ENCODE measurements around the gene TSHZ2.

Gene TSHZ2

DNA sequence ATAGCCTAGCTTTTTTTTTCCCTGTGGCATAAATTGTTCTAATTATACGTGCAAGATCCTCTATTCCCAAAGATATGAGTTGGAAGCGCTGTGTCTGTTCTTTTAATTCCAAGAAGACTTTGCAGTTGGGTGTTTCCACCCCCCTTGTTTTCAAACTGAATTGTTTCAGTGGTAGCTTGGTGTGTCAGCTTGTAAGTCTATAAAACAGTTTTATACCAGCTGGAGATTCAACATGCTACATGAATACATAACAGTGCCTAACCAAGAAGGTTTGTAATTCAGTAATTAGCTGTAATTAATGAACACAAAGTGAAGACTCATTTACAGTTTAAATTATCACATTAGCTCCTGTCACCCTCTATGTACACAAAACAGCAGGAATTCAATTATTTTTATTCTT is 467.5 kb downstream of the TSHZ2 start:
- Histone ChIP-seq H3K9me3 (ENCODE audit: control extremely low read depth in 1 of 5, control insufficient read depth in 4 of 5, insufficient read depth in 2 of 5, low read depth in 1 of 5, low read length in 4 of 5) (peaks cover 0 to 3% (median 0%) of the 10 kb centered on the region in 5 experiments), H3K36me3 (ENCODE audit: control insufficient read depth in 4 of 4, insufficient read depth in 4 of 4, low read length in 3 of 4) (no peaks in the 10 kb centered on the region), H3K27me3 (replicated peaks in 2 of 5; ENCODE audit: control insufficient read depth in 4 of 5, insufficient read depth in 5 of 5, low read length in 4 of 5) (peaks cover 0 to 2% (median 0%) of the 10 kb centered on the region in 5 experiments), H3K27ac (ENCODE audit: insufficient read depth in 1 of 2, low read depth in 1 of 2, low read length in 2 of 2, poor library complexity in 1 of 2, severe bottlenecking in 2 of 2) (no peak overlapping the region), H3K4me3 (ENCODE audit: control insufficient read depth in 1 of 7, extremely low read depth in 1 of 7, insufficient read depth in 4 of 7, low read depth in 2 of 7, low read length in 6 of 7) (no peak overlapping the region), H3K4me1 (ENCODE audit: control extremely low read depth in 1 of 4, control insufficient read depth in 4 of 4, insufficient read depth in 4 of 4, low read length in 3 of 4) (no peaks in the 10 kb centered on the region)
- WGBS (ENCODE audit: insufficient coverage): 100% methylated on average over 1 of the region's 2 CpGs
- CTCF ChIA-PET: interaction anchor here (1.4 kb wide), 1 partner anchor 14 kb away, joined by 3 read pairs; no protein-coding TSS in a partner anchor
- no peak for DNase-seq
- POLR2A ChIA-PET: no interaction called here

DNA sequence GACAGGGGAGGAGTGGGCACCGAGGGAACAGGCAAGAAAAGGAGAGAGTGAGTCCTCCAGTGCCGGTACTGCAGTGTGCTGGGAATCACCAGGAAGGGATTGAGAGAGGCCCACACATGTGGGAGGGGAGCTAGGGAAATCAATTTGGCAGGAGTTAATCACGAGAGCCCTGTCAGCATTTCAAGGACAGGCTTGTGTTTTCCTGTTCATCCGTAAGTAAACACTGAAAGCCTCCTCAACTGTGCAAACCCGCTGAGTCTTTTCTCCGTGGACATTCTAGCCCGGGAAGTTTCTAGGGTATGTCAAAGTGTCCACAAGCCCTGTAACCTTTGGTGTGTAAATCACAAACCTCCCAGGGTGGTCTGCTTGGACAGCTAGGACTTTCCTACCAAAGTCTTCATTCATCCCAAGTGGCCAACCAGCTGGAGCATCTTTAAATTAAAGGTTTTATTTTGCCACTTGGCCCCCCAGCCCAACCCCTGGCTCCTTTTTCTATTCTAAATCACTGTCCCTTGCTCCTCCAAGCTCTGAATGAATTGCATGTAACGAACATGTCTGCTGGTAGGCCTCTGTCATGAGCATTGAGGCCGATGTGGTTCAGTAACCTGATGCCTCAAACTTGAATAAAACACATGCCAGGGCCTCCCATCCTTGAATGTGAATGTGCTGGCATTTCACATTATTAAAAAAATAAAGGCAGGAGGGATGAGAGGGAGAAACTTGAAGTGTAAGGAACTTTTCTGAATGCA is 472.4 kb downstream of the TSHZ2 start:
- WGBS (ENCODE audit: insufficient coverage): 97% methylated on average over 9 of the region's 9 CpGs
- CTCF ChIA-PET: no interaction called here

DNA sequence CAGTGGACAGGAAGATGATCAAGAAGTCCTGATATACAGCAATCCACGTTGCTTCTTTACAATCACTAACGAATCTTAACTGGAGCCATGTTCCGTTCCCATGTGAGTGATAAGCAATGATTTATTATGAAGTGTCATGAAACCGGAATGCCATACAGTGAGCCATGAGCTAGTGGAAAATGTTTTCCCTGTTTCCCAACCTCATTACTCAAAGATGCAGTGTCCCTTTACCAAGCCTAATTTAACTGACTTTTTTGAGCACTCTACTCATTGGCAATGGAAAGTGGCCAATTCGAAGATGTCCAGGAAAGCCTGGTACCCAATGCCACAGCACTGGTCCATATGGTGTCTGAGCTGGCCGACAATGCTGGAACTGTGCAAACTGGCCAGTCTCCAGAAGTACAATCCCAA is 473.2 kb downstream of the TSHZ2 start:
- Histone ChIP-seq H3K36me3 (ENCODE audit: control insufficient read depth in 4 of 4, insufficient read depth in 4 of 4, low read length in 3 of 4) (no peaks in the 10 kb centered on the region), H3K27me3 (replicated peaks in 2 of 5; ENCODE audit: control insufficient read depth in 4 of 5, insufficient read depth in 5 of 5, low read length in 4 of 5) (no peaks in the 10 kb centered on the region), H3K4me3 (ENCODE audit: control insufficient read depth in 1 of 7, extremely low read depth in 1 of 7, insufficient read depth in 4 of 7, low read depth in 2 of 7, low read length in 6 of 7) (no peak overlapping the region), H3K27ac (ENCODE audit: insufficient read depth in 1 of 2, low read depth in 1 of 2, low read length in 2 of 2, poor library complexity in 1 of 2, severe bottlenecking in 2 of 2) (no peak overlapping the region), H3K4me1 (ENCODE audit: control extremely low read depth in 1 of 4, control insufficient read depth in 4 of 4, insufficient read depth in 4 of 4, low read length in 3 of 4) (peaks cover 0 to 7% (median 4%) of the 10 kb centered on the region in 4 experiments), H3K9me3 (ENCODE audit: control extremely low read depth in 1 of 5, control insufficient read depth in 4 of 5, insufficient read depth in 2 of 5, low read depth in 1 of 5, low read length in 4 of 5) (peaks cover 0 to 18% (median 4%) of the 10 kb centered on the region in 5 experiments)
- 97% methylated on average over 6 of the region's 6 CpGs for WGBS (ENCODE audit: insufficient coverage)
- ChIA-PET CTCF (no interaction called here), POLR2A (no interaction called here)
- no peak for DNase-seq

More for the DNA sequence above, 472.4 kb downstream of the TSHZ2 start:
- POLR2A ChIA-PET: no interaction called here
- Histone ChIP-seq H3K27me3 (replicated peaks in 2 of 5; ENCODE audit: control insufficient read depth in 4 of 5, insufficient read depth in 5 of 5, low read length in 4 of 5) (no peaks in the 10 kb centered on the region), H3K27ac (ENCODE audit: insufficient read depth in 1 of 2, low read depth in 1 of 2, low read length in 2 of 2, poor library complexity in 1 of 2, severe bottlenecking in 2 of 2) (no peak overlapping the region), H3K4me3 (ENCODE audit: control insufficient read depth in 1 of 7, extremely low read depth in 1 of 7, insufficient read depth in 4 of 7, low read depth in 2 of 7, low read length in 6 of 7) (no peak overlapping the region), H3K9me3 (ENCODE audit: control extremely low read depth in 1 of 5, control insufficient read depth in 4 of 5, insufficient read depth in 2 of 5, low read depth in 1 of 5, low read length in 4 of 5) (peaks cover 0 to 14% (median 4%) of the 10 kb centered on the region in 5 experiments), H3K4me1 (ENCODE audit: control extremely low read depth in 1 of 4, control insufficient read depth in 4 of 4, insufficient read depth in 4 of 4, low read length in 3 of 4) (peaks cover 0 to 7% (median 4%) of the 10 kb centered on the region in 4 experiments), H3K36me3 (ENCODE audit: control insufficient read depth in 4 of 4, insufficient read depth in 4 of 4, low read length in 3 of 4) (no peaks in the 10 kb centered on the region)
- no peak for DNase-seq

DNA sequence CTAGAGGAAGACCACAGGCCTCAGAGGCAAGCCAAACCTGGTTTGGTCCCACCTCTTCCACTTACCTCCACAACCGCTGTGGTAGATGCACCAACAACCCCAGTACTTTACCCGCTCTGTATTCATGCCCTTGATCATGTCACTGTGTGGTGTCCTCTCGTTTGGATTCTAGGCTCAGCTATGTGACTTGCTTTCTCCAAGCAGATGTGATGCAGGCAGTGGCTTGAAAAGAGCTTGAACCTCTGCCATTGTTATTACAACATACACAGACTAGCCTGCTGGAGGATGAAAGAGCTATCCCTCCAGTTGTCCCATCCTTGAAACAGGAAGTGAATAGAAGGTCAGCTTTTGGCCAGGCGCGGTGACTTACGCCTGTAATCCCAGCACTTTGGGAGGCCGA is 473.8 kb downstream of the TSHZ2 start:
- POLR2A ChIA-PET: no interaction called here
- CTCF ChIA-PET: no interaction called here
- Histone ChIP-seq H3K36me3 (ENCODE audit: control insufficient read depth in 4 of 4, insufficient read depth in 4 of 4, low read length in 3 of 4) (no peaks in the 10 kb centered on the region), H3K27me3 (replicated peaks in 2 of 5; ENCODE audit: control insufficient read depth in 4 of 5, insufficient read depth in 5 of 5, low read length in 4 of 5) (no peaks in the 10 kb centered on the region), H3K4me1 (ENCODE audit: control extremely low read depth in 1 of 4, control insufficient read depth in 4 of 4, insufficient read depth in 4 of 4, low read length in 3 of 4) (peaks cover 0 to 7% (median 4%) of the 10 kb centered on the region in 4 experiments), H3K4me3 (ENCODE audit: control insufficient read depth in 1 of 7, extremely low read depth in 1 of 7, insufficient read depth in 4 of 7, low read depth in 2 of 7, low read length in 6 of 7) (no peak overlapping the region), H3K9me3 (ENCODE audit: control extremely low read depth in 1 of 5, control insufficient read depth in 4 of 5, insufficient read depth in 2 of 5, low read depth in 1 of 5, low read length in 4 of 5) (peaks cover 0 to 22% (median 5%) of the 10 kb centered on the region in 5 experiments), H3K27ac (ENCODE audit: insufficient read depth in 1 of 2, low read depth in 1 of 2, low read length in 2 of 2, poor library complexity in 1 of 2, severe bottlenecking in 2 of 2) (no peak overlapping the region)
- no peak for DNase-seq
- WGBS (ENCODE audit: insufficient coverage): 97% methylated on average over 6 of the region's 7 CpGs

DNA sequence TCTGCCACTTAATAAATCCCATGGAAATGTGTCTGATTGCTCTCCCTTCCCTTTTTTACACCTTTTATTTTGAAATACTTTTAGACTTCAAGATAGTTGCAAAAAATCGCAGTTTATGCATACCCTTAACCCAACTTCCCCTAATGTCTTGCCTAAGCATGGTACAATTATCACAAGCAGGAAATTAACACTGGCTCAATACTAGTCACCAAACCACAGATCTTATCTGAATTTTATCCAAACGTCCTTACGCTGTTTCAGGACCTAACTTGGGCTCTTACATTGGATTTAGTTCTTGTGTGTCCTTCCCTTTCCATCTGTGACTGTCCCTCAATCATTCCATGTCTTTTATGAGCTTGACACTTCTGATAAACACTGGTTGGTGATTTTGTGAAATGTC is 475.2 kb downstream of the TSHZ2 start:
- Histone ChIP-seq H3K27ac (ENCODE audit: insufficient read depth in 1 of 2, low read depth in 1 of 2, low read length in 2 of 2, poor library complexity in 1 of 2, severe bottlenecking in 2 of 2) (no peak overlapping the region), H3K9me3 (ENCODE audit: control extremely low read depth in 1 of 5, control insufficient read depth in 4 of 5, insufficient read depth in 2 of 5, low read depth in 1 of 5, low read length in 4 of 5) (peaks cover 0 to 24% (median 5%) of the 10 kb centered on the region in 5 experiments), H3K4me3 (ENCODE audit: control insufficient read depth in 1 of 7, extremely low read depth in 1 of 7, insufficient read depth in 4 of 7, low read depth in 2 of 7, low read length in 6 of 7) (no peak overlapping the region), H3K36me3 (ENCODE audit: control insufficient read depth in 4 of 4, insufficient read depth in 4 of 4, low read length in 3 of 4) (no peaks in the 10 kb centered on the region), H3K4me1 (ENCODE audit: control extremely low read depth in 1 of 4, control insufficient read depth in 4 of 4, insufficient read depth in 4 of 4, low read length in 3 of 4) (peaks cover 0 to 7% (median 4%) of the 10 kb centered on the region in 4 experiments), H3K27me3 (replicated peaks in 2 of 5; ENCODE audit: control insufficient read depth in 4 of 5, insufficient read depth in 5 of 5, low read length in 4 of 5) (no peaks in the 10 kb centered on the region)
- 0% methylated on average over 2 of the region's 3 CpGs for WGBS (ENCODE audit: insufficient coverage)
- ChIA-PET CTCF (no interaction called here), POLR2A (no interaction called here)
- DNase-seq: peak; percentile 18 to 81 (median 40)

DNA sequence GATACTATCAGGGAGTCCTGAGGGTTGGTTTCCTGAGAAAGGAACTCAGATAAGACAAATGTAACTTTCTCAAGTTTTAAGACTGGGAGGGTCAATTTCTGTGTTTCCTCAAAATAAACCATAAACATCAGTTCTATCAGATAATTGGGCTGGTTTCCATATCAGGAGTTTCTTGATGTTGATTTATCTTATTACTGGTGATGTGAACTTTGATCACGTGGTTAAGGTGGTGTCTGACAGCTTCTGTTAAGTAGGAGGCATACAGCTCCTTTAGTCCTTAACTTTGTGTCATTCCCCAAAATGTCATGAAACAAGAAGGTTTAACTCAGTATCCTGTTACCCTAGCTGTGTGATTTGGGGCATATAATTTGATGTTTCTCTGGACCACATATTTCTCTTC is 476.3 kb downstream of the TSHZ2 start:
- WGBS (ENCODE audit: insufficient coverage): no CpG with 5 or more reads among the region's 1 CpG
- ChIA-PET CTCF (no interaction called here), POLR2A (no interaction called here)
- H3K4me3 ChIP-seq (ENCODE audit: control insufficient read depth in 1 of 7, extremely low read depth in 1 of 7, insufficient read depth in 4 of 7, low read depth in 2 of 7, low read length in 6 of 7): no peak overlapping the region
- no peak for DNase-seq
- peaks cover 0 to 7% (median 4%) of the 10 kb centered on the region in 4 experiments for H3K4me1 ChIP-seq (ENCODE audit: control extremely low read depth in 1 of 4, control insufficient read depth in 4 of 4, insufficient read depth in 4 of 4, low read length in 3 of 4)
- H3K36me3 ChIP-seq (ENCODE audit: control insufficient read depth in 4 of 4, insufficient read depth in 4 of 4, low read length in 3 of 4): no peaks in the 10 kb centered on the region
- no peak overlapping the region for H3K27ac ChIP-seq (ENCODE audit: insufficient read depth in 1 of 2, low read depth in 1 of 2, low read length in 2 of 2, poor library complexity in 1 of 2, severe bottlenecking in 2 of 2)
- peaks cover 0 to 24% (median 5%) of the 10 kb centered on the region in 5 experiments for H3K9me3 ChIP-seq (ENCODE audit: control extremely low read depth in 1 of 5, control insufficient read depth in 4 of 5, insufficient read depth in 2 of 5, low read depth in 1 of 5, low read length in 4 of 5)
- no peaks in the 10 kb centered on the region for H3K27me3 ChIP-seq (replicated peaks in 2 of 5; ENCODE audit: control insufficient read depth in 4 of 5, insufficient read depth in 5 of 5, low read length in 4 of 5)

DNA sequence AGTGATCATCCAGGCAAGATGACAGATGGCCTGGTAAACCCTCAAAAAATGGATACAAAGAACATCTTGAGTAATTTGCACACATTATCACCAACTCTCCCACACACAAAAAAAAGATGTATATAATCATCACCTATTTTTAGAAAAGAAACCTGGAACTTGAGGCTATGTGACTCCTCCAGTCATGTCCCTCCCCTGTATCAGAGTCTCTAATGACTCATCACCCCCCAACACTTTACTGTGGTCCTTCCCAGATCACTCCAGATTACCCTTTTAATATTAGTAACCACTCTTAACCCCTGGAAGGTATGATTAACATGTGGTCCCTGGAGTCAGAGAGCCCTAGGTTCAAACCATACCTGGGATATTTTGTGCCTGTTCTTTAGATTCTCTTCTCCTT is 476.7 kb downstream of the TSHZ2 start:
- no peak for DNase-seq
- Histone ChIP-seq H3K4me3 (ENCODE audit: control insufficient read depth in 1 of 7, extremely low read depth in 1 of 7, insufficient read depth in 4 of 7, low read depth in 2 of 7, low read length in 6 of 7) (no peak overlapping the region), H3K27me3 (replicated peaks in 2 of 5; ENCODE audit: control insufficient read depth in 4 of 5, insufficient read depth in 5 of 5, low read length in 4 of 5) (no peaks in the 10 kb centered on the region), H3K9me3 (ENCODE audit: control extremely low read depth in 1 of 5, control insufficient read depth in 4 of 5, insufficient read depth in 2 of 5, low read depth in 1 of 5, low read length in 4 of 5) (peaks cover 0 to 24% (median 7%) of the 10 kb centered on the region in 5 experiments), H3K36me3 (ENCODE audit: control insufficient read depth in 4 of 4, insufficient read depth in 4 of 4, low read length in 3 of 4) (no peaks in the 10 kb centered on the region), H3K4me1 (ENCODE audit: control extremely low read depth in 1 of 4, control insufficient read depth in 4 of 4, insufficient read depth in 4 of 4, low read length in 3 of 4) (peaks cover 0 to 7% (median 4%) of the 10 kb centered on the region in 4 experiments), H3K27ac (ENCODE audit: insufficient read depth in 1 of 2, low read depth in 1 of 2, low read length in 2 of 2, poor library complexity in 1 of 2, severe bottlenecking in 2 of 2) (no peak overlapping the region)
- ChIA-PET POLR2A (no interaction called here), CTCF (no interaction called here)
